ENCODE data around the gene XNDC1N.
A peak's percentile ranks its signal among the peaks of the same experiment; 100 is the strongest.

Gene XNDC1N

GRCh38 chr11:71927820-71928736 is at the start of gene XNDC1N:
Gene XNDC1N (minus strand): TSS chr11:71928594. CDS start chr11:71923353, 5,241 bp downstream.
- peak; percentile 89 for DNase-seq (ENCODE audit: low spot score)

GRCh38 chr11:71977743-71978418 is 49.5 kb upstream of the XNDC1N start:
- DNase-seq (ENCODE audit: low spot score), result peak; percentile 62

GRCh38 chr11:71977090-71977489 is 48.7 kb upstream of the XNDC1N start:
- no peak for DNase-seq (ENCODE audit: low spot score)

- no peak for DNase-seq (ENCODE audit: low spot score)
These were observed 48.2 kb upstream of the XNDC1N start for GRCh38 chr11:71976551-71976950.

GRCh38 chr11:71971680-71972079 is 43.3 kb upstream of the XNDC1N start:
- DNase-seq (ENCODE audit: low spot score), result no peak

- DNase-seq (ENCODE audit: low spot score), result no peak
These were observed 36.2 kb upstream of the XNDC1N start for GRCh38 chr11:71964641-71965040.

GRCh38 chr11:71963468-71963867 is 35.1 kb upstream of the XNDC1N start:
- DNase-seq (ENCODE audit: low spot score), result no peak

GRCh38 chr11:71962428-71963038 is 34.1 kb upstream of the XNDC1N start:
- DNase-seq (ENCODE audit: low spot score), result no peak

GRCh38 chr11:71955898-71956456 is 27.6 kb upstream of the XNDC1N start:
- no peak for DNase-seq (ENCODE audit: low spot score)

- no peak for DNase-seq (ENCODE audit: low spot score)
These were observed 23.4 kb upstream of the XNDC1N start for GRCh38 chr11:71951741-71952310.

- DNase-seq (ENCODE audit: low spot score), result no peak
These were observed 20.6 kb upstream of the XNDC1N start for GRCh38 chr11:71949034-71949433.

- DNase-seq (ENCODE audit: low spot score), result peak; percentile 22
These were observed 20.1 kb upstream of the XNDC1N start for GRCh38 chr11:71948314-71949027.

GRCh38 chr11:71947498-71947897 is 19.1 kb upstream of the XNDC1N start:
- DNase-seq (ENCODE audit: low spot score), result no peak

GRCh38 chr11:71946144-71946571 is 17.8 kb upstream of the XNDC1N start:
- no peak for DNase-seq (ENCODE audit: low spot score)

GRCh38 chr11:71940561-71941219 is 12.3 kb upstream of the XNDC1N start:
- DNase-seq (ENCODE audit: low spot score), result no peak

- DNase-seq (ENCODE audit: low spot score), result no peak
These were observed 9.4 kb upstream of the XNDC1N start for GRCh38 chr11:71937826-71938225.

- DNase-seq (ENCODE audit: low spot score), result no peak
These were observed 8.4 kb upstream of the XNDC1N start for GRCh38 chr11:71936825-71937224.

- no peak for DNase-seq (ENCODE audit: low spot score)
These were observed 7.0 kb upstream of the XNDC1N start for GRCh38 chr11:71935338-71935925.

GRCh38 chr11:71934213-71934612 is 5.8 kb upstream of the XNDC1N start:
- no peak for DNase-seq (ENCODE audit: low spot score)

GRCh38 chr11:71933141-71933933 is 4.9 kb upstream of the XNDC1N start:
- DNase-seq (ENCODE audit: low spot score), result no peak
